Measurements from ENCODE around the gene IFI35. TPM values are rescaled to one million over a fixed set of nuclear protein-coding genes. Genes with fewer than 3 reads are reported as not detected.
A peak's percentile ranks its signal among the peaks of the same experiment; 100 is the strongest.

IFI35 gene
- total RNA-seq, 1 experiment from 2014 or later: 9.4 TPM

- H3K27me3 Mint-ChIP-seq (ENCODE audit: insufficient read depth, unreplicated experiment): no peaks in the 10 kb centered on the region
- ChIA-PET POLR2A (interaction anchor here (1.0 to 2.7 kb wide), 2 partner anchors 18 to 156 kb away, joined by 4 to 21 read pairs; partner anchors contain the start of genes BECN1 and RPL27), CTCF (no interaction called here)
- H3K4me3 Mint-ChIP-seq (ENCODE audit: unreplicated experiment): peak within 1 kb of the TSS; percentile 100
- Histone ChIP-seq H3K36me3 (ENCODE audit: control insufficient read depth, insufficient read depth, low read length) (no peaks in the 10 kb centered on the region), H3K4me1 (peaks cover 7% of the 10 kb centered on the region; the same call in 1 of the 2 replicates), H3K9me3 (no peaks in the 10 kb centered on the region), H3K4me3 (ENCODE audit: low read depth, low read length) (peak within 1 kb of the TSS; percentile 100), H3K27me3 (replicated peaks; ENCODE audit: control insufficient read depth, insufficient read depth, low read length) (no peaks in the 10 kb centered on the region)
- peak; percentile 91 to 94 for DNase-seq
- intact Hi-C loops (cut with micrococcal nuclease; ENCODE audit: unreplicated experiment): loop anchor here (1.0 to 2.0 kb wide), 3 partner anchors 16 to 47 kb away; partner anchors contain the start of genes AARSD1 and RPL27
- H3K9me3 Mint-ChIP-seq (ENCODE audit: unreplicated experiment): peaks cover 13% of the 10 kb centered on the region
- peak within 1 kb of the TSS; percentile 96 for H3K27ac Mint-ChIP-seq (ENCODE audit: unreplicated experiment)
- no TSS peak for BruUV-seq (replicated peaks)
- H3K36me3 Mint-ChIP-seq (ENCODE audit: insufficient read depth, unreplicated experiment): peaks cover 41% of the 10 kb centered on the region
- TF ChIP-seq, protein P1, sequence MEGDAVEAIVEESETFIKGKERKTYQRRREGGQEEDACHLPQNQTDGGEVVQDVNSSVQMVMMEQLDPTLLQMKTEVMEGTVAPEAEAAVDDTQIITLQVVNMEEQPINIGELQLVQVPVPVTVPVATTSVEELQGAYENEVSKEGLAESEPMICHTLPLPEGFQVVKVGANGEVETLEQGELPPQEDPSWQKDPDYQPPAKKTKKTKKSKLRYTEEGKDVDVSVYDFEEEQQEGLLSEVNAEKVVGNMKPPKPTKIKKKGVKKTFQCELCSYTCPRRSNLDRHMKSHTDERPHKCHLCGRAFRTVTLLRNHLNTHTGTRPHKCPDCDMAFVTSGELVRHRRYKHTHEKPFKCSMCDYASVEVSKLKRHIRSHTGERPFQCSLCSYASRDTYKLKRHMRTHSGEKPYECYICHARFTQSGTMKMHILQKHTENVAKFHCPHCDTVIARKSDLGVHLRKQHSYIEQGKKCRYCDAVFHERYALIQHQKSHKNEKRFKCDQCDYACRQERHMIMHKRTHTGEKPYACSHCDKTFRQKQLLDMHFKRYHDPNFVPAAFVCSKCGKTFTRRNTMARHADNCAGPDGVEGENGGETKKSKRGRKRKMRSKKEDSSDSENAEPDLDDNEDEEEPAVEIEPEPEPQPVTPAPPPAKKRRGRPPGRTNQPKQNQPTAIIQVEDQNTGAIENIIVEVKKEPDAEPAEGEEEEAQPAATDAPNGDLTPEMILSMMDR (IDR thresholded peaks at IDR 0.05; ENCODE audit: insufficient read depth in 1 of 2, low read depth in 1 of 2, low read length in 1 of 2, severe bottlenecking in 1 of 2, unreplicated experiment in 1 of 2): no peak
- peaks cover 12% of the 10 kb centered on the region for H3K4me1 Mint-ChIP-seq (ENCODE audit: low read depth, unreplicated experiment)
Measured at GRCh38 chr17:42980274-42980765, 26.3 kb upstream of the IFI35 start, which contains the start of gene RUNDC1. TSS of gene RUNDC1 (plus strand) at chr17:42980565. CDS start at chr17:42980577, 12 bp downstream.

GRCh38 chr17:42980766-42981397 is 25.7 kb upstream of the IFI35 start:
- peak overlapping the region; percentile 100 for H3K4me3 Mint-ChIP-seq (ENCODE audit: unreplicated experiment)
- TF ChIP-seq, protein P1 (IDR thresholded peaks at IDR 0.05; ENCODE audit: insufficient read depth in 1 of 2, low read depth in 1 of 2, low read length in 1 of 2, severe bottlenecking in 1 of 2, unreplicated experiment in 1 of 2): peak in 1 of 2 experiments; percentile 55
- no peaks in the 10 kb centered on the region for H3K27me3 ChIP-seq (replicated peaks; ENCODE audit: control insufficient read depth, insufficient read depth, low read length)
- H3K36me3 ChIP-seq (ENCODE audit: control insufficient read depth, insufficient read depth, low read length): no peaks in the 10 kb centered on the region
- CTCF ChIA-PET: interaction anchor here (0.6 kb wide), 1 partner anchor 17 kb away, joined by 4 read pairs; the partner anchor contains the start of gene RPL27
- no peaks in the 10 kb centered on the region for H3K27me3 Mint-ChIP-seq (ENCODE audit: insufficient read depth, unreplicated experiment)
- H3K36me3 Mint-ChIP-seq (ENCODE audit: insufficient read depth, unreplicated experiment): peaks cover 45% of the 10 kb centered on the region
- peaks cover 12% of the 10 kb centered on the region for H3K4me1 Mint-ChIP-seq (ENCODE audit: low read depth, unreplicated experiment)
- H3K27ac Mint-ChIP-seq (ENCODE audit: unreplicated experiment): peak overlapping the region; percentile 96
- intact Hi-C loops (cut with micrococcal nuclease; ENCODE audit: unreplicated experiment): loop anchor here (1.0 to 2.0 kb wide), 3 partner anchors 16 to 48 kb away; partner anchors contain the start of genes AARSD1 and RPL27
- H3K4me1 ChIP-seq: peaks cover 7% of the 10 kb centered on the region; the same call in 1 of the 2 replicates
- DNase-seq: peak; percentile 73 to 82
- H3K4me3 ChIP-seq (ENCODE audit: low read depth, low read length): peak overlapping the region; percentile 100
- peaks cover 13% of the 10 kb centered on the region for H3K9me3 Mint-ChIP-seq (ENCODE audit: unreplicated experiment)
- POLR2A ChIA-PET: interaction anchor here (0.6 to 2.7 kb wide), 3 partner anchors 17 to 157 kb away, joined by 3 to 21 read pairs (median 4); partner anchors contain the start of genes BECN1, BRCA1 and RPL27
- BruUV-seq (replicated peaks): no TSS peak
- H3K9me3 ChIP-seq: no peaks in the 10 kb centered on the region

DNA sequence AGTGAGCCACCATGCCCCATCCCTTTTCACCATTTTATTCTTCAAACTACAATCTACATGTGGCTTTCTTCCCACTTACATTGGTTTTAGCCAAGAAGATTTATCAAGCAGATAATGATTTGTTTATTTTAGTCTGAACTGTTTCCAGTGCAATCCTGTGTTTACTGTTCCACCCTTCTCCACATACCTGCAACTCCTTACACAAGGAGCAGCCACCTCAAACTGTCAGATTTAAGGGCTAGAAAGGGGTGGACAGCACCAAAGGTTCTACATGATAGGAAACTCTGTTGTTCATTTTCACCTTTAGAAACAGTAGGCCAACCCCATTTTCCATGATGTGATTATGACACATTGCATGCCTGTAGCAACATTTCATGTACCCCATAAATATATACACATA is 24.3 kb upstream of the IFI35 start:
- BruUV-seq (replicated peaks): no TSS peak
- Mint-ChIP-seq H3K27ac (ENCODE audit: unreplicated experiment) (peak overlapping the region; percentile 96), H3K36me3 (ENCODE audit: insufficient read depth, unreplicated experiment) (peaks cover 59% of the 10 kb centered on the region), H3K4me1 (ENCODE audit: low read depth, unreplicated experiment) (peaks cover 12% of the 10 kb centered on the region), H3K9me3 (ENCODE audit: unreplicated experiment) (peaks cover 13% of the 10 kb centered on the region), H3K27me3 (ENCODE audit: insufficient read depth, unreplicated experiment) (no peaks in the 10 kb centered on the region), H3K4me3 (ENCODE audit: unreplicated experiment) (peak overlapping the region; percentile 100)
- Histone ChIP-seq H3K4me1 (peaks cover 7% of the 10 kb centered on the region; the same call in 1 of the 2 replicates), H3K9me3 (no peaks in the 10 kb centered on the region), H3K36me3 (ENCODE audit: control insufficient read depth, insufficient read depth, low read length) (peaks cover 2% of the 10 kb centered on the region), H3K27me3 (replicated peaks; ENCODE audit: control insufficient read depth, insufficient read depth, low read length) (no peaks in the 10 kb centered on the region), H3K4me3 (ENCODE audit: low read depth, low read length) (no peak overlapping the region)
- no peak for DNase-seq
- TF ChIP-seq, protein P1 (IDR thresholded peaks at IDR 0.05; ENCODE audit: insufficient read depth in 1 of 2, low read depth in 1 of 2, low read length in 1 of 2, severe bottlenecking in 1 of 2, unreplicated experiment in 1 of 2): no peak
- ChIA-PET POLR2A (interaction anchor here (2.7 kb wide), 1 partner anchor 16 kb away, joined by 21 read pairs; the partner anchor contains the start of gene RPL27), CTCF (interaction anchor here (1.3 kb wide), 1 partner anchor 16 kb away, joined by 3 read pairs; the partner anchor contains the start of gene RPL27)
- intact Hi-C loops (cut with micrococcal nuclease; ENCODE audit: unreplicated experiment): no loop called here

Data from Caco-2 (cell line).